Trophoblast cell (in vitro differentiated cells and primary cell): ENCODE measurements around the gene NUP62.

Experiments used
- DNase-seq, 2 donors: peaks; one replicate each; pipeline ENCODE4 v3.0.0-alpha.2; 2016
- H2AFZ ChIP-seq: 2 replicates; pipeline ENCODE4 v1.6.1; 2013; ENCODE audit warnings: low read length, moderate library complexity, mild to moderate bottlenecking; ENCODE audit not compliant: insufficient read depth, poor library complexity
- H2AK5ac ChIP-seq: 2 replicates; pipeline ENCODE4 v1.6.1; 2013; ENCODE audit warnings: mild to moderate bottlenecking, low read length
- H2BK120ac ChIP-seq: 2 replicates; pipeline ENCODE4 v1.6.1; 2013; ENCODE audit warnings: low read length, mild to moderate bottlenecking, moderate library complexity; ENCODE audit not compliant: insufficient read depth, poor library complexity
- H2BK12ac ChIP-seq: 2 replicates; pipeline ENCODE4 v1.6.1; 2013; ENCODE audit warnings: mild to moderate bottlenecking, low read length, moderate library complexity
- H2BK5ac ChIP-seq: 2 replicates; pipeline ENCODE4 v1.6.1; 2013; ENCODE audit warnings: low read length, low read depth, moderate library complexity, mild to moderate bottlenecking; ENCODE audit not compliant: poor library complexity
- H3K14ac ChIP-seq: 2 replicates; pipeline ENCODE4 v1.6.1; 2013; ENCODE audit warnings: mild to moderate bottlenecking, low read length
- H3K18ac ChIP-seq: 2 replicates; pipeline ENCODE4 v1.6.1; 2013; ENCODE audit warnings: mild to moderate bottlenecking, low read length
- H3K23ac ChIP-seq: 2 replicates; pipeline ENCODE4 v1.6.1; 2013; ENCODE audit warnings: low read length
- H3K27ac ChIP-seq: 2 replicates; pipeline ENCODE4 v1.5.1; 2013; ENCODE audit warnings: low read depth, mild to moderate bottlenecking, inconsistent platforms, low read length, moderate library complexity
- H3K27me3 ChIP-seq: 2 replicates; pipeline ENCODE4 v1.6.1; 2013; ENCODE audit warnings: inconsistent platforms, mild to moderate bottlenecking, low read length, moderate library complexity; ENCODE audit not compliant: insufficient read depth
- H3K36me3 ChIP-seq, 2 experiments: 1 replicate in 1 of 2; 2 replicates in 1 of 2; pipeline ENCODE4 v1.6.1; 2013; ENCODE audit warnings: low read length in 2 of 2, mild to moderate bottlenecking in 2 of 2, moderate library complexity in 1 of 2; ENCODE audit not compliant: insufficient read depth in 2 of 2, control insufficient read depth in 1 of 2
- H3K4ac ChIP-seq: 2 replicates; pipeline ENCODE4 v1.6.1; 2013; ENCODE audit warnings: low read depth, mild to moderate bottlenecking, low read length, moderate library complexity
- H3K4me1 ChIP-seq, 2 experiments: 1 replicate in 1 of 2; 2 replicates in 1 of 2; pipeline ENCODE4 v1.6.1; 2013; ENCODE audit warnings: low read length in 2 of 2, mild to moderate bottlenecking in 2 of 2, moderate library complexity in 1 of 2; ENCODE audit not compliant: insufficient read depth in 2 of 2, control insufficient read depth in 1 of 2
- H3K4me2 ChIP-seq: 2 replicates; pipeline ENCODE4 v1.6.1; 2013; ENCODE audit warnings: inconsistent platforms, mild to moderate bottlenecking, low read length, moderate library complexity
- H3K4me3 ChIP-seq: 2 replicates; pipeline ENCODE4 v1.5.1; 2013; ENCODE audit warnings: mild to moderate bottlenecking, low read depth, low read length, inconsistent platforms
- H3K79me1 ChIP-seq: one replicate; pipeline ENCODE4 v1.6.1; 2013; ENCODE audit warnings: low read length
- H3K79me2 ChIP-seq: 2 replicates; pipeline ENCODE4 v1.6.1; 2013; ENCODE audit warnings: low read length, mild to moderate bottlenecking; ENCODE audit not compliant: control insufficient read depth, insufficient read depth, poor library complexity
- H3K9ac ChIP-seq: 2 replicates; pipeline ENCODE4 v1.6.1; 2013; ENCODE audit warnings: mild to moderate bottlenecking, low read length
- H3K9me3 ChIP-seq: 2 replicates; pipeline ENCODE4 v1.6.1; 2013; ENCODE audit warnings: low read depth, mild to moderate bottlenecking, control low read depth, inconsistent platforms, low read length; ENCODE audit not compliant: insufficient read depth
- H4K12ac ChIP-seq: 2 replicates; pipeline ENCODE4 v1.6.1; 2013; ENCODE audit warnings: low read depth, mild to moderate bottlenecking, low read length, moderate library complexity
- H4K8ac ChIP-seq: 2 replicates; pipeline ENCODE4 v1.6.1; 2013; ENCODE audit warnings: low read depth, mild to moderate bottlenecking, low read length, moderate library complexity
- H4K91ac ChIP-seq: one replicate; pipeline ENCODE4 v1.6.1; 2013; ENCODE audit warnings: low read depth, mild to moderate bottlenecking, low read length, moderate library complexity
- WGBS: extraction: QIAGEN DNeasy Blood & Tissue Kit; methylation state at CpG from one replicate; pipeline ENCODE4 v1.1.7; 2013; ENCODE audit warnings: missing lambda C conversion rate; ENCODE audit not compliant: insufficient read length, insufficient coverage; ENCODE audit errors: extremely low coverage; 5-methylcytosine and 5-hydroxymethylcytosine counted together

Gene NUP62

GRCh38 chr19:49880162-49880869, 49.0 kb downstream of the NUP62 start:
- Histone ChIP-seq H3K27ac (no peak overlapping the region), H3K36me3 (peaks cover 50 to 53% of the 10 kb centered on the region in 2 experiments), H4K8ac (no peak overlapping the region), H3K4me2 (no peak overlapping the region), H3K27me3 (no peaks in the 10 kb centered on the region), H3K4ac (no peak overlapping the region), H2AK5ac (no peak overlapping the region), H2AFZ (no peak overlapping the region), H3K23ac (no peak overlapping the region), H3K9me3 (peaks cover 5% of the 10 kb centered on the region), H4K91ac (no peak overlapping the region), H3K4me3 (no peak overlapping the region), H2BK12ac (no peak overlapping the region), H3K79me1 (peaks cover 21% of the 10 kb centered on the region), H2BK120ac (no peak overlapping the region), H3K79me2 (peaks cover 18% of the 10 kb centered on the region), H3K14ac (no peak overlapping the region), H3K4me1 (peaks cover 5 to 11% of the 10 kb centered on the region in 2 experiments), H2BK5ac (no peak overlapping the region), H4K12ac (no peak overlapping the region), H3K18ac (peak overlapping the region; percentile 1), H3K9ac (no peak overlapping the region)
- no peak for DNase-seq
- no CpG with 5 or more reads among the region's 10 CpGs for WGBS

- Histone ChIP-seq H2AK5ac (no peak overlapping the region), H3K27ac (no peak overlapping the region), H3K4me1 (peaks cover 6 to 12% of the 10 kb centered on the region in 2 experiments), H3K79me2 (peaks cover 20% of the 10 kb centered on the region), H3K79me1 (peaks cover 21% of the 10 kb centered on the region), H4K8ac (no peak overlapping the region), H3K14ac (no peak overlapping the region), H3K9ac (no peak overlapping the region), H3K4me2 (no peak overlapping the region), H3K23ac (no peak overlapping the region), H3K18ac (no peak overlapping the region), H3K4ac (no peak overlapping the region), H2AFZ (no peak overlapping the region), H3K9me3 (peaks cover 5% of the 10 kb centered on the region), H4K12ac (no peak overlapping the region), H2BK12ac (no peak overlapping the region), H3K4me3 (no peak overlapping the region), H3K27me3 (no peaks in the 10 kb centered on the region), H2BK120ac (no peak overlapping the region), H3K36me3 (peaks cover 47 to 51% of the 10 kb centered on the region in 2 experiments), H2BK5ac (no peak overlapping the region), H4K91ac (no peak overlapping the region)
- DNase-seq: no peak
- WGBS: no CpG with 5 or more reads among the region's 12 CpGs
Measured at GRCh38 chr19:49879243-49879963, 49.9 kb downstream of the NUP62 start.

- H4K91ac ChIP-seq: no peak overlapping the region
- H3K4me1 ChIP-seq: peaks cover 6 to 12% of the 10 kb centered on the region in 2 experiments
- H3K4me3 ChIP-seq: peak overlapping the region; percentile 38
- peaks cover 20% of the 10 kb centered on the region for H3K79me2 ChIP-seq
- no peak overlapping the region for H3K23ac ChIP-seq
- H2BK5ac ChIP-seq: no peak overlapping the region
- H2BK120ac ChIP-seq: no peak overlapping the region
- H3K9me3 ChIP-seq: peaks cover 5% of the 10 kb centered on the region
- H4K8ac ChIP-seq: no peak overlapping the region
- no peak overlapping the region for H3K27ac ChIP-seq
- peak overlapping the region; percentile 91 for H3K4me2 ChIP-seq
- H2AFZ ChIP-seq: no peak overlapping the region
- peak overlapping the region; percentile 54 for H3K9ac ChIP-seq
- WGBS: no CpG with 5 or more reads among the region's 9 CpGs
- no peak for DNase-seq
- peaks cover 21% of the 10 kb centered on the region for H3K79me1 ChIP-seq
- no peak overlapping the region for H2AK5ac ChIP-seq
- H3K27me3 ChIP-seq: no peaks in the 10 kb centered on the region
- peaks cover 44 to 50% of the 10 kb centered on the region in 2 experiments for H3K36me3 ChIP-seq
- no peak overlapping the region for H4K12ac ChIP-seq
- no peak overlapping the region for H3K14ac ChIP-seq
- H3K18ac ChIP-seq: no peak overlapping the region
- no peak overlapping the region for H3K4ac ChIP-seq
- no peak overlapping the region for H2BK12ac ChIP-seq
Measured at GRCh38 chr19:49878744-49879070, 50.6 kb downstream of the NUP62 start.

- Histone ChIP-seq H2BK12ac (no peak overlapping the region), H3K79me1 (peaks cover 21% of the 10 kb centered on the region), H3K4me1 (peaks cover 6 to 12% of the 10 kb centered on the region in 2 experiments), H3K4me2 (peak overlapping the region; percentile 91), H3K18ac (peak overlapping the region; percentile 73), H3K4ac (peak overlapping the region; percentile 21), H4K8ac (peak overlapping the region; percentile 87), H3K27ac (peak overlapping the region; percentile 94), H3K27me3 (no peaks in the 10 kb centered on the region), H4K12ac (peak overlapping the region; percentile 59), H2AFZ (peak overlapping the region; percentile 82), H4K91ac (peak overlapping the region; percentile 95), H3K14ac (peak overlapping the region; percentile 85), H3K36me3 (peaks cover 41 to 47% of the 10 kb centered on the region in 2 experiments), H3K9me3 (peaks cover 3% of the 10 kb centered on the region), H3K23ac (no peak overlapping the region), H2BK120ac (peak overlapping the region; percentile 88), H3K9ac (peak overlapping the region; percentile 54), H2AK5ac (no peak overlapping the region), H2BK5ac (peak overlapping the region; percentile 94), H3K4me3 (peak overlapping the region; percentile 89), H3K79me2 (peaks cover 20% of the 10 kb centered on the region)
- WGBS: no CpG with 5 or more reads among the region's 41 CpGs
- peak; percentile 94 to 98 for DNase-seq
Measured at GRCh38 chr19:49877879-49878743, 51.2 kb downstream of the NUP62 start.
